H9 (cell line): ENCODE measurements around the gene BDH1. TPM values are rescaled to one million over a fixed set of nuclear protein-coding genes. Genes with fewer than 3 reads are reported as not detected.

ENCODE experiments used
- DNase-seq: peaks from one replicate; pipeline ENCODE4 v3.0.0-alpha.2; 2017
- H2AFZ ChIP-seq: one replicate; pipeline ENCODE4 v1.6.1; 2013; ENCODE audit warnings: mild to moderate bottlenecking, low read length, control low read depth, moderate library complexity
- H2AK5ac ChIP-seq: 2 replicates; pipeline ENCODE4 v1.6.1; 2013; ENCODE audit warnings: low read length, control low read depth, mixed read lengths; ENCODE audit not compliant: insufficient read length
- H2BK120ac ChIP-seq: one replicate; pipeline ENCODE4 v1.6.1; 2013; ENCODE audit warnings: low read depth, mild to moderate bottlenecking, low read length, control low read depth, inconsistent platforms; ENCODE audit not compliant: poor library complexity, severe bottlenecking
- H2BK12ac ChIP-seq: 2 replicates; pipeline ENCODE4 v1.6.1; 2013; ENCODE audit warnings: low read length, control low read depth, mixed read lengths, low read depth; ENCODE audit not compliant: insufficient read length
- H2BK15ac ChIP-seq: 2 replicates; pipeline ENCODE4 v1.6.1; 2013; ENCODE audit warnings: low read depth, low read length, control low read depth
- H2BK20ac ChIP-seq: one replicate; pipeline ENCODE4 v1.6.1; 2013; ENCODE audit warnings: low read depth, mild to moderate bottlenecking, low read length, control low read depth, inconsistent platforms; ENCODE audit not compliant: poor library complexity, severe bottlenecking
- H2BK5ac ChIP-seq: 2 replicates; pipeline ENCODE4 v1.6.1; 2013; ENCODE audit warnings: low read length, control low read depth, mixed read lengths; ENCODE audit not compliant: insufficient read length
- H3K14ac ChIP-seq: 2 replicates; pipeline ENCODE4 v1.6.1; 2013; ENCODE audit warnings: low read length, control low read depth; ENCODE audit not compliant: insufficient read depth
- H3K18ac ChIP-seq: 2 replicates; pipeline ENCODE4 v1.6.1; 2013; ENCODE audit warnings: low read depth, mild to moderate bottlenecking, mixed read lengths, low read length, control low read depth; ENCODE audit not compliant: insufficient read length
- H3K23ac ChIP-seq: 2 replicates; pipeline ENCODE4 v1.6.1; 2013; ENCODE audit warnings: low read length, control low read depth, mixed read lengths, low read depth; ENCODE audit not compliant: insufficient read length
- H3K23me2 ChIP-seq: 2 replicates; pipeline ENCODE4 v1.6.1; 2013; ENCODE audit warnings: low read depth, mild to moderate bottlenecking, mixed read lengths, low read length, control low read depth; ENCODE audit not compliant: insufficient read length, poor library complexity, severe bottlenecking
- H3K27ac ChIP-seq: 2 replicates; pipeline ENCODE4 v1.5.1; 2013; ENCODE audit warnings: low read length, control low read depth, mixed read lengths, low read depth; ENCODE audit not compliant: insufficient read length
- H3K27me3 ChIP-seq: 2 replicates; pipeline ENCODE4 v1.6.1; 2013; ENCODE audit warnings: low read length, control low read depth, inconsistent platforms; ENCODE audit not compliant: insufficient read depth
- H3K4ac ChIP-seq: 2 replicates; pipeline ENCODE4 v1.6.1; 2013; ENCODE audit warnings: low read depth, mild to moderate bottlenecking, control low read depth, inconsistent platforms, low read length, moderate library complexity
- H3K4me1 ChIP-seq: 2 replicates; pipeline ENCODE4 v1.6.1; 2013; ENCODE audit warnings: low read length, control low read depth, inconsistent platforms; ENCODE audit not compliant: insufficient read depth
- H3K4me2 ChIP-seq: 2 replicates; pipeline ENCODE4 v1.6.1; 2013; ENCODE audit warnings: low read length, control low read depth, mixed read lengths; ENCODE audit not compliant: insufficient read length, insufficient read depth
- H3K56ac ChIP-seq: 2 replicates; pipeline ENCODE4 v1.6.1; 2013; ENCODE audit warnings: low read depth, mild to moderate bottlenecking, mixed read lengths, low read length, control low read depth; ENCODE audit not compliant: insufficient read length
- H3K79me1 ChIP-seq: 2 replicates; pipeline ENCODE4 v1.6.1; 2013; ENCODE audit warnings: low read depth, mild to moderate bottlenecking, moderate library complexity, low read length, control low read depth, inconsistent platforms; ENCODE audit not compliant: insufficient read depth, poor library complexity, severe bottlenecking
- H3K79me2 ChIP-seq: 2 replicates; pipeline ENCODE4 v1.6.1; 2013; ENCODE audit warnings: low read length, control low read depth, inconsistent platforms; ENCODE audit not compliant: insufficient read depth
- H3K9ac ChIP-seq: 2 replicates; pipeline ENCODE4 v1.6.1; 2013; ENCODE audit warnings: low read length, control low read depth, mixed read lengths; ENCODE audit not compliant: insufficient read length; ENCODE audit errors: extremely low read depth
- H3K9me3 ChIP-seq: one replicate; pipeline ENCODE4 v1.6.1; 2013; ENCODE audit warnings: low read depth, low read length, inconsistent platforms; ENCODE audit not compliant: control insufficient read depth
- H3T11ph ChIP-seq: one replicate; pipeline ENCODE4 v1.6.1; 2013; ENCODE audit warnings: mild to moderate bottlenecking, low read length, control low read depth, inconsistent platforms
- H4K20me1 ChIP-seq: one replicate; pipeline ENCODE4 v1.6.1; 2013; ENCODE audit not compliant: control insufficient read depth, insufficient read length, insufficient read depth
- H4K5ac ChIP-seq: 2 replicates; pipeline ENCODE4 v1.6.1; 2013; ENCODE audit warnings: low read depth, mild to moderate bottlenecking, mixed read lengths, low read length, control low read depth; ENCODE audit not compliant: insufficient read length
- H4K8ac ChIP-seq: replicated peaks from 2 replicates; pipeline ENCODE4 v1.6.1; 2013; ENCODE audit warnings: low read length, control low read depth, mixed read lengths, low read depth; ENCODE audit not compliant: insufficient read length
- H4K91ac ChIP-seq: 2 replicates; pipeline ENCODE4 v1.6.1; 2013; ENCODE audit warnings: low read depth, mild to moderate bottlenecking, moderate library complexity, mixed read lengths, low read length, control low read depth; ENCODE audit not compliant: insufficient read length
- H3K27ac Mint-ChIP-seq, 3 experiments: 2 replicates in 2 of 3; 3 replicates in 1 of 3; pipeline ENCODE4 v1.8.0; 2020 to 2021; ENCODE audit warnings: mixed read lengths in 3 of 3, mild to moderate bottlenecking in 1 of 3, moderate library complexity in 1 of 3
- H3K27me3 Mint-ChIP-seq: 2 replicates; pipeline ENCODE4 v1.8.0; 2021; ENCODE audit warnings: low read depth, mild to moderate bottlenecking, moderate library complexity, mixed read lengths
- H3K36me3 Mint-ChIP-seq, 3 experiments: 2 replicates in 2 of 3; 3 replicates in 1 of 3; pipeline ENCODE4 v1.8.0; 2020 to 2021; ENCODE audit warnings: low read depth in 3 of 3, mixed read lengths in 3 of 3; ENCODE audit not compliant: insufficient read depth in 1 of 3
- H3K4me1 Mint-ChIP-seq, 2 experiments: 2 replicates each; pipeline ENCODE4 v1.8.0; 2020; ENCODE audit warnings: mixed read lengths in 2 of 2
- H3K4me3 Mint-ChIP-seq, 2 experiments: 2 replicates in 1 of 2; 3 replicates in 1 of 2; pipeline ENCODE4 v1.8.0; 2020 to 2021; ENCODE audit warnings: mild to moderate bottlenecking in 2 of 2, mixed read lengths in 2 of 2, moderate library complexity in 1 of 2
- H3K9me3 Mint-ChIP-seq, 2 experiments: 2 replicates in 1 of 2; 3 replicates in 1 of 2; pipeline ENCODE4 v1.8.0; 2020; ENCODE audit warnings: mild to moderate bottlenecking in 2 of 2, mixed read lengths in 2 of 2, moderate library complexity in 1 of 2
- WGBS: extraction: QIAGEN DNeasy Blood & Tissue Kit; methylation state at CpG from one replicate; pipeline ENCODE4 v1.1.7; 2013; ENCODE audit warnings: missing lambda C conversion rate, low lambda C conversion rate, mixed read lengths; ENCODE audit not compliant: insufficient read length; ENCODE audit errors: extremely low coverage; 5-methylcytosine and 5-hydroxymethylcytosine counted together
- total RNA-seq: library from RNA; stranded (reverse); gene quantifications from 2 replicates; pipeline ENCODE4 v1.2.1, GENCODE V29; 2021
- TF ChIP-seq, protein P1 (sequence below): fragments of 200-600 bp; sonication (generic); conservative IDR thresholded peaks from 3 replicates; pipeline ENCODE4 v1.8.0; 2021; ENCODE audit warnings: antibody characterized with exemption, mild to moderate bottlenecking

Gene BDH1
- total RNA-seq, 1 experiment from 2014 or later, result 23.8 TPM

DNA sequence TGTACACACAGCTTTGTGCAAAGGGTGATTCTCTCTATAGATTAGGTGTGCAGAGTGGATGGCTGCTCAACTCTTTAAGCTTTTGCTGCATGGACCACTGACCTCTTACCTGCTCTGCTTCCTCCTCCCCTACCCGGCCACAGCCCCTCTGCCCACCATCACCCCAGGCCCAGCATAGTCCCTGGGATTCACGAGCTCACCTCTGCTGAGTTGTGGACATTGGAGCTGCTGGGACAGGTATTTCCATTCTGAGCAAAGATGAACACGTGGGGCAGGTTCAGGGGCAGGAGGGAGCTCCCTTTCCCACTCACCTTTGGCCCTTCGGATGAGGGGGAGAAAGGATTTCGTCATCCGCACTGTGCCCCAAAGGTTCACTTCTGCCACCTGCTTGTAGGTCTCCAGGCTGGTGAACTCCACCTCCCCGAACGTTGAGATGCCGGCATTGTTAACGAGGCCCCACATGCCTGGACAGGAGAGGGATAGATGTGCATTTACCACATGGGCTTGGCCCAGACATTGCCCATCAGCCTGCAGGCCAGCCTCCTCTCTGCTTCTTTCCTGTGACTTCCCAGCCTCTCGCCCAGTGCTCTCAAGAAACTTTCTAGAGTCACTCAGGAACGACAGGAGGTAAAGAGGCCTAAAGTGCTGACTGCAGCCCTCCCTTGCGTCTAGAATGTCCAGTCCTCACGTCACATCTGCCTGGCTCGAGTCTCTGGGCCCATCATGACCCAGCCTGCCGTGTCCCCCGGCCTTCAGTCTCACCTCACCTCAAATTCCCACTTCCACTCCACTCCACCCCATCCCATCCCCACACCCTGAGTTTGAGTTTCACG is 41.6 kb downstream of the BDH1 start:
- H3T11ph ChIP-seq, result no peak overlapping the region
- no peak overlapping the region for H2BK20ac ChIP-seq
- H3K36me3 Mint-ChIP-seq, result peaks cover 3 to 27% (median 12%) of the 10 kb centered on the region in 3 experiments; a peak in 6 of 7 replicates
- H3K4me3 Mint-ChIP-seq, result no peak overlapping the region
- no peak overlapping the region for H3K56ac ChIP-seq
- no CpG with 5 or more reads among the region's 18 CpGs for WGBS
- H3K27ac Mint-ChIP-seq, result peak overlapping the region; percentile 27 to 81 (median 49); a peak in 6 of 7 replicates
- H3K23ac ChIP-seq, result no peak overlapping the region
- H3K23me2 ChIP-seq, result peaks cover 7% of the 10 kb centered on the region
- H3K9me3 Mint-ChIP-seq, result no peaks in the 10 kb centered on the region
- H2AK5ac ChIP-seq, result no peak overlapping the region
- no peak overlapping the region for H4K5ac ChIP-seq
- no peak overlapping the region for H2BK5ac ChIP-seq
- no peak overlapping the region for H3K27ac ChIP-seq
- TF ChIP-seq, protein P1, sequence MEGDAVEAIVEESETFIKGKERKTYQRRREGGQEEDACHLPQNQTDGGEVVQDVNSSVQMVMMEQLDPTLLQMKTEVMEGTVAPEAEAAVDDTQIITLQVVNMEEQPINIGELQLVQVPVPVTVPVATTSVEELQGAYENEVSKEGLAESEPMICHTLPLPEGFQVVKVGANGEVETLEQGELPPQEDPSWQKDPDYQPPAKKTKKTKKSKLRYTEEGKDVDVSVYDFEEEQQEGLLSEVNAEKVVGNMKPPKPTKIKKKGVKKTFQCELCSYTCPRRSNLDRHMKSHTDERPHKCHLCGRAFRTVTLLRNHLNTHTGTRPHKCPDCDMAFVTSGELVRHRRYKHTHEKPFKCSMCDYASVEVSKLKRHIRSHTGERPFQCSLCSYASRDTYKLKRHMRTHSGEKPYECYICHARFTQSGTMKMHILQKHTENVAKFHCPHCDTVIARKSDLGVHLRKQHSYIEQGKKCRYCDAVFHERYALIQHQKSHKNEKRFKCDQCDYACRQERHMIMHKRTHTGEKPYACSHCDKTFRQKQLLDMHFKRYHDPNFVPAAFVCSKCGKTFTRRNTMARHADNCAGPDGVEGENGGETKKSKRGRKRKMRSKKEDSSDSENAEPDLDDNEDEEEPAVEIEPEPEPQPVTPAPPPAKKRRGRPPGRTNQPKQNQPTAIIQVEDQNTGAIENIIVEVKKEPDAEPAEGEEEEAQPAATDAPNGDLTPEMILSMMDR, result no peak
- H3K4me2 ChIP-seq, result no peak overlapping the region
- no peaks in the 10 kb centered on the region for H3K79me1 ChIP-seq
- no peaks in the 10 kb centered on the region for H3K79me2 ChIP-seq
- no peaks in the 10 kb centered on the region for H3K4me1 ChIP-seq
- H4K20me1 ChIP-seq, result no peaks in the 10 kb centered on the region
- no peak overlapping the region for H4K8ac ChIP-seq
- H2BK15ac ChIP-seq, result no peak overlapping the region
- H3K9me3 ChIP-seq, result no peaks in the 10 kb centered on the region
- no peaks in the 10 kb centered on the region for H3K27me3 ChIP-seq
- no peak overlapping the region for H2BK12ac ChIP-seq
- no peak overlapping the region for H3K4ac ChIP-seq
- H3K9ac ChIP-seq, result no peak overlapping the region
- no peak overlapping the region for H4K91ac ChIP-seq
- H3K4me1 Mint-ChIP-seq, result peaks cover 19 to 41% of the 10 kb centered on the region in 2 experiments
- H2AFZ ChIP-seq, result no peak overlapping the region
- DNase-seq, result peak; percentile 18
- H3K18ac ChIP-seq, result no peak overlapping the region
- peaks cover 7% of the 10 kb centered on the region for H3K27me3 Mint-ChIP-seq
- no peak overlapping the region for H2BK120ac ChIP-seq
- no peak overlapping the region; the same call in 1 of the 2 replicates for H3K14ac ChIP-seq
